Astrocyte (in vitro differentiated cells and primary cell): ENCODE results near the gene NPRL2.

Experiments
- EZH2 ChIP-seq: IDR thresholded peaks from 2 replicates; pipeline ENCODE4 v1.6.1; 2012; ENCODE audit warnings: mild to moderate bottlenecking, low read length, inconsistent platforms; ENCODE audit not compliant: insufficient read depth
- TF ChIP-seq, protein P1 (sequence below): IDR thresholded peaks from 2 replicates; pipeline ENCODE4 v1.5.1; 2011; ENCODE audit warnings: low read depth, mild to moderate bottlenecking, inconsistent platforms, low read length, moderate library complexity; ENCODE audit not compliant: insufficient read depth

DNA sequence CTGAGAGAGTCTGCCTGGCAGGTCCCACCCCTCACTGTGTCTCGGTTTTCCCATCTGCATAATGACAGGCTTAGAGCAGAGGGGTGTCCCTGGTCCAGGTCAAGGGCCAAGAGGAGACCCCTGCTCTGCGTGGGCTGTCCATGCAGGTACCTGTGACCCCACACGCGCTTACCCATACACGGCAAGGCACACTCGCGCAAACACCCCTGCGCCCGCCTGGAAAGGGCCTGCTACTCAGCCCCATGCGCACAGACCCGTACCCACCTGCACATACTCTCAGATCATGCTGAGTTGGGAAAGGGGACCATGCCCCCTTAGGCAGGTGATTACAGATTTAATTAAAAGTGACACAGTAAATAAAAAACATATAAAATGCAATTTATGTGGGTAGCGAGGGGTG lies 32.1 kb upstream of the NPRL2 start:
- TF ChIP-seq, protein P1, sequence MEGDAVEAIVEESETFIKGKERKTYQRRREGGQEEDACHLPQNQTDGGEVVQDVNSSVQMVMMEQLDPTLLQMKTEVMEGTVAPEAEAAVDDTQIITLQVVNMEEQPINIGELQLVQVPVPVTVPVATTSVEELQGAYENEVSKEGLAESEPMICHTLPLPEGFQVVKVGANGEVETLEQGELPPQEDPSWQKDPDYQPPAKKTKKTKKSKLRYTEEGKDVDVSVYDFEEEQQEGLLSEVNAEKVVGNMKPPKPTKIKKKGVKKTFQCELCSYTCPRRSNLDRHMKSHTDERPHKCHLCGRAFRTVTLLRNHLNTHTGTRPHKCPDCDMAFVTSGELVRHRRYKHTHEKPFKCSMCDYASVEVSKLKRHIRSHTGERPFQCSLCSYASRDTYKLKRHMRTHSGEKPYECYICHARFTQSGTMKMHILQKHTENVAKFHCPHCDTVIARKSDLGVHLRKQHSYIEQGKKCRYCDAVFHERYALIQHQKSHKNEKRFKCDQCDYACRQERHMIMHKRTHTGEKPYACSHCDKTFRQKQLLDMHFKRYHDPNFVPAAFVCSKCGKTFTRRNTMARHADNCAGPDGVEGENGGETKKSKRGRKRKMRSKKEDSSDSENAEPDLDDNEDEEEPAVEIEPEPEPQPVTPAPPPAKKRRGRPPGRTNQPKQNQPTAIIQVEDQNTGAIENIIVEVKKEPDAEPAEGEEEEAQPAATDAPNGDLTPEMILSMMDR, result no peak
- TF ChIP-seq EZH2, result no peak
